ENCODE results near the gene TENM3. TPM values are rescaled to one million over a fixed set of nuclear protein-coding genes. Genes with fewer than 3 reads are reported as not detected.

The TENM3 gene
- total and polyA plus RNA-seq, 2 of the 8 experiments (the other 6 are each of a cell fraction or from before 2014, with no cell fraction given): 36.9 to 69.3 TPM

DNA sequence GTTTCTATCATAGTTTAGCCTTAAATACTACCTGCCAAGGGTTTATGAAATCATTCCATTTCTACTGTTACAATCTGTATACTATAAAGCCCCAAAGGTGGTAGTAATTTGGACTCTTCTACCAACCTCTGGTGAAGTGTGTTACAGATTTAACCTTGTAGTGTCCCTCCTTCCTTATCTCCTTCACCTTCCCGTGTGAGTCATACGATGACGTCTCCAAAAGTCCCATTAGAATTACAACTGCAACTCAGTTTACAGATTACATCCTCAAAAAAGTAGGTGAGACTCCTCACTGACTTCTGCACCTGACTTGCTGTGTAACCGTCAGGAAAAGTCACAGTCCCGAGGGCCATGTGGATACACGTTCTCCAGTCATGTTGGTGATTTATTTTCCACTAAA is 455.0 kb downstream of the TENM3 start (continued):
- no peak for TF ChIP-seq CEBPB (IDR thresholded peaks at IDR 0.05; ENCODE audit: low read depth, low read length)
